OCI-LY1 (cell line): ENCODE data around the gene DOCK1.

Source experiments
- EZH2 ChIP-seq: fragments of 200-600 bp; sonication (generic), shearing (Covaris generic); IDR thresholded peaks from 2 replicates; pipeline ENCODE4 v1.8.0; 2017; ENCODE audit warnings: borderline replicate concordance, mixed run types, mild to moderate bottlenecking, antibody characterized with exemption, low read length, moderate library complexity, mixed read lengths
- TF ChIP-seq, protein P1 (sequence below): fragments of 200-600 bp; sonication (generic), shearing (Covaris generic); IDR thresholded peaks from 2 replicates; pipeline ENCODE4 v1.5.1; 2017; ENCODE audit warnings: mild to moderate bottlenecking, antibody characterized with exemption, low read length, moderate library complexity, mixed read lengths

GRCh38 chr10:127118034-127118433 lies 212.8 kb downstream of the DOCK1 start:
- TF ChIP-seq, protein P1, sequence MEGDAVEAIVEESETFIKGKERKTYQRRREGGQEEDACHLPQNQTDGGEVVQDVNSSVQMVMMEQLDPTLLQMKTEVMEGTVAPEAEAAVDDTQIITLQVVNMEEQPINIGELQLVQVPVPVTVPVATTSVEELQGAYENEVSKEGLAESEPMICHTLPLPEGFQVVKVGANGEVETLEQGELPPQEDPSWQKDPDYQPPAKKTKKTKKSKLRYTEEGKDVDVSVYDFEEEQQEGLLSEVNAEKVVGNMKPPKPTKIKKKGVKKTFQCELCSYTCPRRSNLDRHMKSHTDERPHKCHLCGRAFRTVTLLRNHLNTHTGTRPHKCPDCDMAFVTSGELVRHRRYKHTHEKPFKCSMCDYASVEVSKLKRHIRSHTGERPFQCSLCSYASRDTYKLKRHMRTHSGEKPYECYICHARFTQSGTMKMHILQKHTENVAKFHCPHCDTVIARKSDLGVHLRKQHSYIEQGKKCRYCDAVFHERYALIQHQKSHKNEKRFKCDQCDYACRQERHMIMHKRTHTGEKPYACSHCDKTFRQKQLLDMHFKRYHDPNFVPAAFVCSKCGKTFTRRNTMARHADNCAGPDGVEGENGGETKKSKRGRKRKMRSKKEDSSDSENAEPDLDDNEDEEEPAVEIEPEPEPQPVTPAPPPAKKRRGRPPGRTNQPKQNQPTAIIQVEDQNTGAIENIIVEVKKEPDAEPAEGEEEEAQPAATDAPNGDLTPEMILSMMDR = no peak
- no peak for TF ChIP-seq EZH2
